Pancreas (tissue), 10 donors: Measurements from ENCODE around the gene POU2AF1. TPM values are rescaled to one million over a fixed set of nuclear protein-coding genes. Genes with fewer than 3 reads are reported as not detected.
"Not testable (repeated sequence)": the region's sequence is repeated elsewhere in the genome, so short reads cannot be mapped to it uniquely, and the experiment has no call there.

ENCODE experiments used
- ATAC-seq, 4 donors: fragments of 200-7000 bp; cut with Tn5 transposase; one replicate each; pipeline versions ENCODE4 v1.8.0 to v1.9.1; 2020; ENCODE audit warnings: mild to moderate bottlenecking in 4 of 4, moderate library complexity in 4 of 4
- DNase-seq, 6 donors: peaks; one replicate each; pipeline ENCODE4 v3.0.0-alpha.2; 2020
- FAIRE-seq: peaks from 2 replicates; lab custom pipeline; 2012; peaks lifted over from hg19 to GRCh38; lab: Jason Lieb, UNC
- H3K27ac ChIP-seq, 4 donors: fragments of 200-600 bp; sonication (generic); 1 replicate in 3 of 4; 2 replicates in 1 of 4; pipeline versions ENCODE4 v1.5.0 to v1.8.0; 2020
- H3K27me3 ChIP-seq, 4 donors: fragments of 200-600 bp; one replicate each; pipeline ENCODE4 v1.8.0; 2021
- H3K36me3 ChIP-seq, 3 donors: fragments of 200-600 bp; sonication (generic) in 1 of 3; one replicate each; pipeline versions ENCODE4 v1.5.0 to v1.8.0; 2020 to 2021
- H3K4me1 ChIP-seq, 3 donors: fragments of 200-600 bp; one replicate each; pipeline ENCODE4 v1.8.0; 2021
- H3K4me3 ChIP-seq, 4 donors: fragments of 200-600 bp; sonication (generic) in 2 of 4; one replicate each; pipeline versions ENCODE4 v1.5.0 to v1.8.0; 2020 to 2021
- H3K9me3 ChIP-seq, 4 donors: fragments of 200-600 bp; one replicate each; pipeline ENCODE4 v1.8.0; 2021
- WGBS, 2 donors: extraction: QIAGEN DNeasy Blood & Tissue Kit; methylation state at CpG; one replicate each; pipeline ENCODE4 v1.1.7; 2013; 5-methylcytosine and 5-hydroxymethylcytosine counted together
- intact Hi-C, 3 donors: fragments of 100-400 bp; cut with DNase I; formaldehyde crosslinking; loops; one replicate each; pipeline versions ENCODE4 v1.11.1 to v1.14.2; 2022
- polyA plus RNA-seq, 2 donors: library from polyadenylated mRNA; stranded (reverse); fragments of 200-250 nt; gene quantifications; one replicate each; pipeline ENCODE4 v1.2.3, GENCODE V29; 2013
- total RNA-seq, 6 donors: library from RNA; stranded (reverse); fragmentation: NEBNext Ultra II Directional in 4 of 6; extraction: Animal tissue kit (Norgen Biotek cat#: 25700) in 4 of 6; gene quantifications; one replicate each; pipeline versions ENCODE4 v1.2.1 to v1.2.4, GENCODE V29; 2021 to 2023
- TF ChIP-seq, protein P1 (sequence below), 4 donors: fragments of 200-600 bp; sonication (generic) in 3 of 4; IDR thresholded peaks; one replicate each; pipeline versions ENCODE4 v1.5.0 to v1.8.0; 2021; ENCODE audit warnings: antibody characterized with exemption in 4 of 4
- donor health status: healthy with polysubstance abuse.
- donor health status: DM: no; HTN: no; CAD: no; lungs with moderate emphysema.
- donor health status: DM: no; HTN: no; CAD: no.
- donor health status: control.
- donor health status: control.
- donor health status: Bipolar disorder and iron deficiency.
- donor health status: DM: yes; HTN: yes; CAD: no.
- donor health status: DM: no; HTN: no; CAD: no.
- donor health status: DM: no; HTN: no; CAD: no.
- donor health status: DM: yes; HTN: yes; CAD: no.

The POU2AF1 gene
- total and polyA plus RNA-seq, 8 donors = 0.08 to 2.2 (median 0.41) TPM

DNA sequence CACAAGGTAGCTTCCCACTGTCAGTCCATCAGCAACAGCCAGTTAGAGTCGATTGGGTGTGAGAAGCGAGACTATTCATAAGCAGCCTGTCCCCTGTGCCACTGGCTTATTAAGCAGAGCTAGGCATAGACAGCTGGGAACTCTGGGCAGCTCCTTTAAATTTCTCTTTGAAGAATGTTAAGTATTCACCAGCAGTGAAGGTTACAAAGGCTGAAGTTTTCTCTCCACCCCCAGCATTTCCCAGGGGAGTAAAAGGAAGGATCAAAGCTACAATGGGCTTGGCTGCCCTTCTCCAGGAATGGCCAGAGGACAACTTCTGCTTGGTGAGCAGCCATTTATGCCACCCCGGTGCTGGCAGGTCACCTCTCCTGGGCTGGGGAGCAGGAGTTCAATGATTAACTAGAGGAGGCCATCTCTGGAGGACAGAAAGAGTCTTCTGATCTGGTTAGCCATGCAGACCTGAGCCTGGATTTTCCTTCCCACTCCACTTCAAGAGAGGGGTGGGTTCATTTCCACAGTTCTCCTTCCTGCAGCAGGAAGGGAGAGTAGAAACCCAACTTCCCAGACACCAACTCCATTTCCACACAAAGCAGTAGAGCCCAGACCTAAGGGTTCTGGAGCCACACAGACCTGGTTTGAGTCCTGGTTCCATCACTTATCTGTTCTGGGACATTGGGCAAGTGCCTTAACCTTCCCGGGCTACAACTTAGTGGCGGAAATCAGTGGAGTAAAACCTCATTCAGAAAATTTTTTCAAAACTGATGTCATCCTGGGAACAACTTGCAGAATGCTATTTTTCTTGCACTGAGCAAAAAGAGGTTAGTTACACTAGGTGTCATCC lies 58.1 kb downstream of the POU2AF1 start:
- peak overlapping the region; percentile 31 to 53 (median 43) for H3K27ac ChIP-seq
- DNase-seq (peak in 3 of 6 donors; percentile 47 to 51 (median 48)), FAIRE-seq (no peak), ATAC-seq (peak; percentile 62 to 91 (median 86))
- H3K4me3 ChIP-seq = no peak overlapping the region
- H3K36me3 ChIP-seq = no peaks in the 10 kb centered on the region
- H3K9me3 ChIP-seq = no peaks in the 10 kb centered on the region
- 51% methylated on average over 5 of the region's 5 CpGs for WGBS, 2 donors
- H3K27me3 ChIP-seq = no peaks in the 10 kb centered on the region
- TF ChIP-seq, protein P1, sequence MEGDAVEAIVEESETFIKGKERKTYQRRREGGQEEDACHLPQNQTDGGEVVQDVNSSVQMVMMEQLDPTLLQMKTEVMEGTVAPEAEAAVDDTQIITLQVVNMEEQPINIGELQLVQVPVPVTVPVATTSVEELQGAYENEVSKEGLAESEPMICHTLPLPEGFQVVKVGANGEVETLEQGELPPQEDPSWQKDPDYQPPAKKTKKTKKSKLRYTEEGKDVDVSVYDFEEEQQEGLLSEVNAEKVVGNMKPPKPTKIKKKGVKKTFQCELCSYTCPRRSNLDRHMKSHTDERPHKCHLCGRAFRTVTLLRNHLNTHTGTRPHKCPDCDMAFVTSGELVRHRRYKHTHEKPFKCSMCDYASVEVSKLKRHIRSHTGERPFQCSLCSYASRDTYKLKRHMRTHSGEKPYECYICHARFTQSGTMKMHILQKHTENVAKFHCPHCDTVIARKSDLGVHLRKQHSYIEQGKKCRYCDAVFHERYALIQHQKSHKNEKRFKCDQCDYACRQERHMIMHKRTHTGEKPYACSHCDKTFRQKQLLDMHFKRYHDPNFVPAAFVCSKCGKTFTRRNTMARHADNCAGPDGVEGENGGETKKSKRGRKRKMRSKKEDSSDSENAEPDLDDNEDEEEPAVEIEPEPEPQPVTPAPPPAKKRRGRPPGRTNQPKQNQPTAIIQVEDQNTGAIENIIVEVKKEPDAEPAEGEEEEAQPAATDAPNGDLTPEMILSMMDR (IDR thresholded peaks at IDR 0.05) = no peak
- intact Hi-C loops = no loop called here
- H3K4me1 ChIP-seq = peaks cover 7 to 16% (median 11%) of the 10 kb centered on the region in 3 donors

GRCh38 chr11:111320199-111320598 lies 58.9 kb downstream of the POU2AF1 start:
- H3K27me3 ChIP-seq, DNase-seq, intact Hi-C loops, FAIRE-seq, H3K36me3 ChIP-seq, H3K4me3 ChIP-seq, ATAC-seq, H3K9me3 ChIP-seq: not testable (repeated sequence)
- Histone ChIP-seq H3K27ac (peak overlapping the region in 3 of 4 donors; percentile 36 to 53 (median 50)), H3K4me1 (peaks cover 7 to 16% (median 11%) of the 10 kb centered on the region in 3 donors)
- 87 to 88% methylated on average over 6 of the region's 6 CpGs for WGBS, 2 donors

DNA sequence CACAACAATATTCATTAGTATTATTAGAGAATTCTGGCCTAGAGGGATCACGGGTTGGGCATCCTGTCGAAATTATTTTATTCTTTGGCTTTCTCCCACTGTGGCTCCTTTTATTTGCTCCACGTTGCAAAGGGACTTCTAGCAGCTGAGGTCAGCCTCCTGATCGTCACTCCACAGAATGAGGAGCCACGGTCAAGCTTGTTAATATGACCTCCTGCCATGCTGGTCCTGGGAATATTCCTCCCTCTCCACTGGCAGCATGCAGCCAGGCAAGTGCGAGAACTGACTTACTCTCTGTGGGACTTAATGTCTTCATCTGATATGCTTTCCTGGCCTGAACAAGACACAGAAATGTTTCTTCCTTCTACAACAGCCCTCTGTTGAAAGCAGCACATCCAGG lies 59.8 kb downstream of the POU2AF1 start:
- Histone ChIP-seq H3K27me3 (no peaks in the 10 kb centered on the region), H3K4me1 (peaks cover 7 to 13% (median 11%) of the 10 kb centered on the region in 3 donors), H3K4me3 (no peak overlapping the region), H3K9me3 (no peaks in the 10 kb centered on the region), H3K36me3 (no peaks in the 10 kb centered on the region), H3K27ac (no peak overlapping the region)
- TF ChIP-seq, protein P1 (IDR thresholded peaks at IDR 0.05) = no peak
- WGBS, 2 donors = 89 to 90% methylated on average over 6 of the region's 6 CpGs
- no peak for ATAC-seq
- FAIRE-seq = no peak
- intact Hi-C loops = no loop called here
- no peak for DNase-seq

- Histone ChIP-seq H3K9me3 (no peaks in the 10 kb centered on the region), H3K36me3 (no peaks in the 10 kb centered on the region), H3K4me3 (no peak overlapping the region), H3K27me3 (no peaks in the 10 kb centered on the region), H3K27ac (no peak overlapping the region), H3K4me1 (peaks cover 4 to 35% (median 7%) of the 10 kb centered on the region in 3 donors)
- ATAC-seq = no peak
- TF ChIP-seq, protein P1 (IDR thresholded peaks at IDR 0.05) = no peak
- 21 to 37% methylated on average over 1 of the region's 1 CpG for whole genome bisulfite sequencing, 2 donors
- intact Hi-C loops = no loop called here
- no peak for DNase-seq
- no peak for FAIRE-seq
Observed at GRCh38 chr11:111312076-111312475, 67.0 kb downstream of the POU2AF1 start.

- peak overlapping the region in 2 of 4 donors; percentile 19 to 26 for H3K27ac ChIP-seq
- WGBS, 2 donors = 79 to 84% methylated on average over 6 of the region's 6 CpGs
- no peaks in the 10 kb centered on the region for H3K9me3 ChIP-seq
- TF ChIP-seq, protein P1 (IDR thresholded peaks at IDR 0.05) = no peak
- H3K27me3 ChIP-seq = no peaks in the 10 kb centered on the region
- H3K36me3 ChIP-seq = no peaks in the 10 kb centered on the region
- FAIRE-seq (no peak), DNase-seq (no peak), ATAC-seq (no peak)
- peaks cover 4 to 35% (median 7%) of the 10 kb centered on the region in 3 donors for H3K4me1 ChIP-seq
- no peak overlapping the region for H3K4me3 ChIP-seq
- intact Hi-C loops = no loop called here
Observed at GRCh38 chr11:111310723-111311122, 68.4 kb downstream of the POU2AF1 start.
